GM19463 (cell line): ENCODE measurements around the gene GLRA3.
"Not testable (repeated sequence)": the region's sequence is repeated elsewhere in the genome, so short reads cannot be mapped to it uniquely, and the experiment has no call there.

Experiments
- ATAC-seq: cut with Tn5 transposase; IDR thresholded peaks from one replicate; pipeline ENCODE4 v1.9.1; 2021; ENCODE audit warnings: mild to moderate bottlenecking, moderate library complexity; ENCODE audit not compliant: unreplicated experiment

GLRA3 gene

DNA sequence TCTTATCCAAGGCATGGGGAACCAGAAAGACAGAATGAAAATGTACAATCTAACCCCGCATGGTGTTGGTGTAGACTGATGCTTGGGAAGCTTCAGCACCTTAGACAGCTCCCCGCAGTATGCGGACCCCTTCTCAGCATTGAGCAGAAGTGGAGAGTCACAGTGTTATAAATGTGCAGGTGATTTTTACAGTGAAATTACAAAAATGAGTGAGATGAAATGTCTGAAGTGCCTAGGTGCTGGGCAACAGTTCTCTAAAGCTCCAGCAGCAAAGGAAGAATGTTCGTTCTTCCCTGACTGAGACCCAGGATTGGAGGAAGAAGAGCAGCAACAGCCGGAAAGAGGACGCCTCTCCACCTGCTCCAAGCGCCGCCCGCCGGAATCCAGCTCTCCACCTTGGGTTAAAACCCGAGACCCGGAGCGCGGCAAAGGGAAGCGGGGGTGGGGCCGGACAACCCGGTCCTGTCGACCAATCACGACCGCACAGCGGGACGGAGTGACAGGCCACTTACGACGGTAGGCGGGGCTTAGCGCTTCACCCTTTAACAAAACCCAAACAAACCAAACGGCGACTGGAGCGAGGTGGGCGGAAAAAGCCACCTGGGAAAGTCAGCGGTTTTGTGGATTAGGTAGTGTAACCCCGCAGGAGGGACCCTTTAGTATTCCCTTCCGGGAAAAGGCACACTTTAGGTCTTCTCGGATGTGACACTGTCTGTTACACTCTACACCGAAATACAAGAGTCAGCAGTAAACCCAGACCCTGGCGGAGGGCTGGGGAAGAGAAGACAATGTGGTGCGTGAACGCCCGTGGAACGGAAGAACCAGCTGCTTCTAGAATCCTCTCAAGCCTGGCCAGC, at the start of gene GLRA3:
GLRA3 (minus strand) TSS at position 403 of the 857 bp plus-strand sequence. CDS start 436 bp downstream, outside the sequence.
- ATAC-seq: peak; percentile 94

DNA sequence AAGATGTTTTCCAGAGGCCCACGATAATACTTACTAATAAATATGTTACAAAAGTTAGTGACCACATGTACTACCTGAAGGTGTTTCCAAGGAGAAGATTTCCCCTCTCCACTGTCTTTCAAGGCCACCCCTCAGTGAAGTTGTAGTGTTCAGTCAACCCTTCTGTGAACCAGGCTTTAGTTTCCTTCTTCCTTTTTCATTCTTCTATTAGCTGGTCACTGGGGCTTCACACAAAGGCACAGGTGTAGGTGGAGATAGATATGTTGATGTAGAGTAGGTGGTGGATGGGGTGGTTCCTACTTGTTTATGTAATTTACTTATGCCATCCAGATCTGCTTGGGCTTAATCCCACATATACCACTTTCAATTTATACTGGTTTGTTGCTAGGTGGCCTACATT, 45.9 kb upstream of the GLRA3 start:
- ATAC-seq: no peak

DNA sequence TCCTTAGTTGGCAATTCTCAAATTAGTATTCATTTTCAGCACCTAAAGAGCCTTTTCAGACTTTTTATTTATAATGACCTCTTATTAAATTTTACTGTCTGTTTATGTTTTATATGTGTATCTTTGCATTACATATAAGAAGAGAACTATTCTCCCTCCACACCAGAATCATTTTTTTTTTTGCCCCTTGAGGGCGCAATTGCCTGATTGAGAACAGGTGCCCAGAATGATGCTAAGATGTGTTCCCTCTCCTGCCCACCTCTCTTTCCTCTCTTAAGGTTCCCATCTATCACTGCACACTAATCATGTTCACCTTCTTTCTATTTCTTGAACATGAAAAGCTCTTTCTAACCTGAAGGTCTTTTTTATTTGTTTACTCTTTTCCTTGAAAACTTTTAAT, 44.9 kb upstream of the GLRA3 start:
- ATAC-seq: peak; percentile 63

DNA sequence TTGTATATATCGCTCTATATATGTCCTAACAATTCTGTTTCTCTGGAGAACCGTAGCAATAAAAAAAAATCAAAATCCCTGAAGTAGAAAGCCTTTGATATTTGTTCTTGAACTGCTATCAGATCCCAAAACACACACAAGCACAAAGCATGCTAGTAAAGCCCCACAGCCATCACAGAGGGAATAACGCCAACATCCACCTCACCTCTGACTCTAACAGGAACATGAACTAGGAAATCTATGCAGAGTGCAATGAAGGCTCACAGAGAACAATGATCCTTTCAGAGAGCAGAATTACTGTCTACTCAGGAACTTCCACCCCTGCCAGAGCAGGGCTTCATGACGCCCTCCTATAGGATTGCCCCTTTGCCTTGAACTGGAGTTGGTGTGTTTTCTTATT, 44.1 kb upstream of the GLRA3 start:
- ATAC-seq: not testable (repeated sequence)

DNA sequence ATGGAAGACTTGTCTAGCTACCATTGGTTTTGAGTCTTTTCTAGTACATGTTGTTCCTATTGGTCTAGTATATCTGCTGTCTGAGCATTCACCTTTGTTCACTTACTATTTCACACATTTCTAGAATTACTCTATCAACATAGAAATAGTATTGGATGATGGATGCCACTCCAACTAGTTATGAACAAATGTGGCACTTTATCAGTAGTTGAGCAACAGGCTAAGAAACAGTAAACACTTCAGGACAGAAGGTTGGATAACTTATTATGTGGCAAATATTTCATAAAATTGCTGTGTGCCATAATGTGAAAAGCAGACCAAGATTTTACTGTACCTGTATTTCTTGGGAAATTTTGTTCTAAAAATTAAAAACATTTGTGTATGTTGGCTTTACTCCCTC, 42.4 kb upstream of the GLRA3 start:
- no peak for ATAC-seq

DNA sequence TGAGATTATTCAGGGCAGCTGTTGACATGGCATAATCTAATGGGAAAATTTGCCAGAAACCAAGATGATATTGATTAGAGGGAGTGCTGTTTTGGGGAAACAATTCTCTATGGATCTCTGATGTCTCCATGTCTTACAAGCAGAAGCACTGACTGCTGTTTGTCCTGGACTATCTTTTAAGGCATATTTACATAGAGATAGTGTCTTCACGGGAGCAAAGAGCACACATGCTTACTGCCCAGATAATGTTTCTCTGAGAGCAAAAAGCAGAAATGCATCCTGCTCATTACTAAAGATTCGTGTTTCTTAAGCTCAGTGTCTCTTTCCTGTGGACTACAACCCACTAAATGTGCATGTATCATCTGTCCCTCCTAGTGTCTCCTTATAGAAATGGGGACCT, 41.3 kb upstream of the GLRA3 start:
- ATAC-seq: no peak

DNA sequence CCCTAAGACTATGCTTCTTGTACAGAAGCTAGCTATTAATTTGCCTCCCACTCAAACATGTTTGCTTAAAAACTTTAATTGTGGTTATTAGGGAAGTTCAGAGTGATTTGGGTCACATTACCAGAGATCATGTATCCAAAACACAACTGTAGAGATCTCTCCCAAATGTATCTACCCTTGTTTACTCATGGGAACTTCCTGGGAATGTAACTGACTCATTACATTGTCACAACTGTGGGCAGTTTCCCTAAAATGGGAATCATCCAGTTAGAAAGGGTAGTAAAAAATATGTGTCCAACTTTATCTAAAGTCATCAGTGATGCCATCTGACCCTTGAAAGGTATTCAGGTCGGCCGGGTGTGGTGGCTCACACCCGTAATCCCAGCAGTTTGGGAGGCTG, 40.3 kb upstream of the GLRA3 start:
- ATAC-seq: no peak

DNA sequence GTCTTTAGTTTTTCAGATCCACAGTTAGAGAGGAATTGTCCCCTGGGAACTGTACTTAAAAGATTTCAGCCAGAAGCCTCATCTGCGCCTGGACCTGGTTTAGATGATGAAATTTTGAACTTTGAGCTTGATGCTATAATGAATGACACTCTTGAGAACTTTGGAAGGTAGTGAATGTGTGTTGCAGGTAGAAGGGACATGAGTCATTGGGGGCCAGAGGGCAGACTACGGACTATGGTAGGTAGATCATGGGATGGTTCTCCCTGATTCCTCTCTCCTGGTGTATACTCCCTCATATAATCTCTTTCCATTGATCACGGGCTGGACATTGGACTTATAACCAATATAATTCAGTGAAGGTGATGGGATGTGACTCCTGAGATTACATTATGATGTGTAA, 38.9 kb upstream of the GLRA3 start:
- no peak for ATAC-seq

DNA sequence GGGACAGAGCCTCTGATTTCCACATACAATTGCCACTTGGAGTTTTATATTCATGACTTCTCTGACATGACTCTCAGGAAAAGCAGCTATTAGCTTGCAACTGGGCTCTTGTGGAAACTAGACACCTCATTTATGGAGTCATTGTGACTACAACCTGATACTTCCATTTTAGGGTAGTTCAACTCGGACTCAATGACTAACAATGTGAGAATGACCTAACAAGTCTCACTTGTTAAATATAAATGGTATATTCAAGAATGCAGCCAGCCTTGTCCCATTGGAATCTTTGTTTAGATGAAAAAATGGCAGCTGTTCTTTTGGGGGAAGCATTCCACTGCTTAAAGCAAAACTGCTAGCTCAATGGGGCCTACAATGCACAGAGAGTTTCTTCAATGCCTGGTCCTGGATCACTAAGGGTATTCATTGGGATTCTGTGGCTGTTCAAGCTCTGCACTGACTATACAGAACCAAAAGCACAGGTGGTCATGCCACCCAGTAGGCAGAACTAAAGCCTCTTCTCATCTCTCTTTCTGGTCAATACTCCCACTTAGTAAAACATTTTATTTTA, 36.5 kb upstream of the GLRA3 start:
- no peak for ATAC-seq

DNA sequence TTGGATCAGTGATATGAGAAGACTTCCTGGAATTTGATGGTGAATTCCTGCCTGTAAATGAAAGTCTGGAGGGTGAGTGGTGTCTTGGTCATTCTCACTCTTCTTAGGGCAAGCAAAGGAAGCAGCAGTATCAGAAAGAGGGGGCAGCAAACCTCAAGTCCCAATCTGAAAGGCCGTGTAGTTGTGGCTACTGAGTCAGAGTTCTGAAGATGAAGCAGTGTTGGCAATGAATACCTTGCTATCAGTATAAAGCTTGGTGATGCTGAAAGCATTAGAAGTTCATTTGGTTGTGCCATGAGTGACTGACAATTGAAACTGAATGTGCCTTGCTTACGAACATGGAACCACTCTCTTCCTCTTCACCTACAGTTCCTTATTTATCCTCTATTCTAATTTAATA, 35.0 kb upstream of the GLRA3 start:
- ATAC-seq: no peak

DNA sequence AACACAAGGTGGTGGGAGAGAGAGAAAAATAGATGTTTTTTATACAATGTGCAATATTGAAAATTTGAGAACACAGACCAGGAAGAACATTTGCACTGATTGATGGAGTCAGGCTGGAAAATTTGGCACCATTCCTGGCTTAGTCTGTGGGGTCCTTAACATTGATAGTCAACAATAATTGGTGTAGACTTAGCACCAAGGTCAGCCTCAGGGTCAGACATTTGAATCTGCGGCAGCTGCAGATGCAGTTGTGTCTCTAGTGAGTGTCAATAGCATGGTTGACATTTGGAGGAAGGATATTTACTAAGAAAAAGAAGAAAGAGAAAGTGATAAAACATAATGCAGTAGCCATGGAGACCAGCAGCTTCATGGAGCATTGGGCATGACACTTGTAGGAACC, 31.5 kb upstream of the GLRA3 start:
- ATAC-seq: no peak

DNA sequence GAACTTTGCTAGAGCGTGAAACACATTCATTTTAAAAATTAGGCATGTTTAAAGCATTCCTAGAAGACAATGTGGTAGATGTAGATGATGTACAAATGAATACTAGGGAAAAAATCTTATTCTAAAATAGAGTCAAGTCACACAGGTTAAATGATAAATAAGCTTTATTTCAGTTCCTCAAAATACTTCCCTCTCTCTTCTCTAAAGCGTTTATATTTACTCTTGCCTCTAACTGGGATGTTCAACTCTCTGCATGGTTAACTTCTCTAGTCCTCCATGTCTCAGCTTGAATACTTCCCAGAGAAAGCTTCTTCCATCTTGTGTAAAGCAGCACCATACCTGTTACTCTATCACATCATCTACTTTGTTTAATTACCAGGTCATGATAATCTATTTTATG, 30.9 kb upstream of the GLRA3 start:
- no peak for ATAC-seq

DNA sequence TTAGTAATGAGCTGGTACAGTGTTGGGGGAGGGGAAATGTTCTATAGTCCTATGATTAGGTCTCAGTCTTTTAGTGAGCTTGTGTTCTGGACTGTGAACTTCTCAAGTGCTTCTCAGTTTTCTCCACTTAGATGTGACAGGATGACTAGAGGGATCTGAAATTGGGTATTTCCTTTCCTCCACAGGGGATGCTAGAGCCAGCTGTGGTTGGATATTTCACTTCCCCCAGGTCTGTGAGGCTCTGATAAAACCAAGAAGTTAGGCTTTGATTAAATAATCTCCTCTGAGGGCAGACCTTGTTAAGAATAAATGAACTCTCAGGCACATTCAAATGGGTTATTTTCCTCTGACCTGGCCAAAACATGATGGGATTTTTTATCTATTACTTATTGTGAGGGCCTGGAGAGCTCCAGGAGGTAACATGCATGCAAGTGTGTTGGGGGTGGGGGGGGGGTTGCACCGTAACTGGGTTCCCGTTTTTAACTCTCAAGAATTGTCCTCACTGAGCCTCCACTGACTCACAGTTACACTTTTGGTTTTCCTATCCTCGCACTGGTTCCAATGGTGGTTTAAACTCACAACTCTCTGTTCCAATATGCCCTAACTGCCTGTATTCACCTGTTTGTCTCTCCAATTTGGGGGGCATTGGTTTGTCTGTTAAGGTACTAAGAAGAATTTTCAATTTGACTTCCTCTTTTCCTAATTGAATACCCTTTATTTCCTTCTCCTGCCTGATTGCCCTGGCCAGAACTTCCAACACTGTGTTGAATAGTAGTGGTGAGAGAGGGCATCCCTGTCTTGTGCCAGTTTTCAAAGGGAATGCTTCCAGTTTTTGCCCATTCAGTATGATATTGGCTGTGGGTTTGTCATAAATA, 28.1 kb upstream of the GLRA3 start:
- no peak for ATAC-seq

DNA sequence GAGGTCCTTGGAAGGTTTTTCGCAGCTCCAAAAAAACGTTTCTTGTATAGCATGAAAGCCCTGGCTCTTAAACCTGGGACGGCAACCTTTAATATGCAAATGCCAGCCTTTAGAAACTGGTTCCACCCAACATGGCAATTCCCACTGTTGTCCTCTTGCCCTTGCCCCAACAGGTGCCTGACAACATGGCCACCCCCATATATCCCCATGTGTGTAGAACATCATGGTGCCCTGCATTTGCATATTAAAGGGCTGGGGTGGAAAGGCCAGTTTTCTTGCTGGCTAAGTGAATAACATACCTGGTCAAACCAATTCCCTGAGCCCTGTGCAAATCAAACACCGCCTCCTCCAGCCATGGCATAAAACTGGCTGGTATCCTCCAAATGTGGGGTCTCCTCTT, 26.0 kb upstream of the GLRA3 start:
- ATAC-seq: no peak

DNA sequence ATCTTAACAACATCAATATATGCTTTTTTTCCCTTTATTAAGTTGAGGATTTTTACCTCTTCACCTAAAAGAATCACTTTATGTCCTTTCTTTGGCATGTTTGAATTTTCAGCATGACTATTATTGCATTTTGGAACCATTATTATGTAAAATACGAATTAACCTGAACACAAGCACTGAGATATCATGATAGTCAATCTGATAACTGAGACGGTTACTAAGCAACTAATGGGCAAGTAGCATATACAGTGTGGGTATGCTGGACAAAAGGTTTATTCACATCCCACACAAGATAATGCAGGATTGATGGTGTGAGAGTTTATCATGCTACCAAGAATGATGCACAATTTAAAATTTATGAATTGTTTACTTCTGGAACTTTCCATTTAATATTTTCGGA, 24.6 kb upstream of the GLRA3 start:
- no peak for ATAC-seq

DNA sequence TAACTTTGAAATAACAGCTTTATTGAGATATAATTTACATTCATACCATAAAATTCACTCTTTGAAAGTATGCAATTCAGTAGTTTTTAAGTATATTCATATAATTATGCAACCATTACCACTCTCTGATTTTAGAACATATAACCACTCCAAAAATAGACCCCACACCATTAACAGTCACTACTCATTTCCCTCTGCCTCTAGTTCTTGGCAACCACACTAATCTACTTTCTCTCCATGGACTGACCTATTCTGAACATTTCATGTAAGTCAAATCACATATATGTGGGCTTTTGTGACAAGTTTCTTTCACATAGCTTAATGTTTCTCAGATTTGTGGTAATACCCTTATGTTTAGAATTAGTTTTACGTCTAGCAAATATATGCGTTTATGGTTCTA, 19.5 kb upstream of the GLRA3 start:
- ATAC-seq: no peak

DNA sequence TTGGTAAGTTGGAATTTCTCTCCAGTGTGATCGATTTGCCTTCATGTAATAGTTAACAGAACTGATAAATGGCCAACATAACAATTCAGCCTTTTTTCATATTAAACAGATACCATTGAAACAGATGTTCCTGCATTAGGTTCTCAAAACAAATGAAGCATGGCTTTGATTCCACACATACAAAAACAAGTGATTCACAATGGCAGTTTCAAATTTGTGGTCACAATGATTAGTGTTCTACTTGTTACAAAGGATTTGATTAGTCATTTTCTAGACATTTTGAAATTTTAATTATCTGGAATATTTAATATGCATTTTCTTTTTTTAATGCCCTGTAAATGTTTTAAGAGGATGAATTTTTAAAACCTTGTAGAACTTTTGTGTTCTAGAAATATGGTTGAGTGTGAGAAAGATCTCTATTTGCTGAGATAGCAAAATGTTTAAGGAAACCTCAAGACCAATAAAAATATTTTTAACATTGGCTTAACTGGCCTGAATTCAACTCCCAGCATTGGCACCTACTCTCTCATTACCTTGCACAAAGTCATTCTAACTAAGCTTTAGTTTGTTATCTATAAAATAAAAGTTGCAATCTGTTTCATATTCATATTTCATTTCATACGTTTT, 18.9 kb upstream of the GLRA3 start:
- no peak for ATAC-seq

DNA sequence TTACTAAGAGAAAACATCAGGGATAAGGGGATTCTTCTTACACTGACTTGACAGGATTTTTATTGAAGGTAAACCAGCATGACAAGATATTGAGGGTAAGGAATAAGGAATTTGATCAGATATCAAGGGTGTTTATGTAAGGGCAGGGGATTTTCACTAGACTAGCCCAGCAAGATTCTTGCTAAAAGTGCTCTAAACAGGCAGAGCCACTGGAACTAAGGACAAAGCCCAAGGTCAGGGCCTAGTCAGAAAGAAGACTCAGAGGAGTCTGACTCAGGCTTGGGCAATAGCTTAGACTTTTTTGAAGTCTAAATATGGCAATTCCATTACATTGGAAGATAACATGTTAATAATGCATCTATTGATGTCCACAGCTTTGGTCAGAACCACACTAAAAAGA, 6.5 kb upstream of the GLRA3 start:
- no peak for ATAC-seq

DNA sequence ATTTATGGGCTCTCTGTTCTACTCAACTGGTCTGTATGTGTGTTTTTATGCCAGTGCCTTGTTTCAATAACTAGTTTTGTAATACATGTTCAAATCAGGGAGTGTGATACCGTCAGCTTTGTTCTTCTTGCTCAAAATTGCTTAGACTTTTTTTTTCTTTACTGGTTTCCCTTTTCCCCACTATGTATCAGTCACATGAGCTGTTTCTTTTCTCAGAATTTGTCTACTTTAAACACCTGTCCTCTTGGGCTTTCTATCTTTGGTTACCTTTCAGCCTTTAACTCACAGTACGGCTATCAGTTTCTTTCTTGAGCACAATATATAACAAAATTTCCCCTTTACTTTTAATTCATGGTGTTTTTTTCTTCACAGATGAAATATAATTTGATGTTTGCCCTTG, 5.4 kb upstream of the GLRA3 start:
- no peak for ATAC-seq

DNA sequence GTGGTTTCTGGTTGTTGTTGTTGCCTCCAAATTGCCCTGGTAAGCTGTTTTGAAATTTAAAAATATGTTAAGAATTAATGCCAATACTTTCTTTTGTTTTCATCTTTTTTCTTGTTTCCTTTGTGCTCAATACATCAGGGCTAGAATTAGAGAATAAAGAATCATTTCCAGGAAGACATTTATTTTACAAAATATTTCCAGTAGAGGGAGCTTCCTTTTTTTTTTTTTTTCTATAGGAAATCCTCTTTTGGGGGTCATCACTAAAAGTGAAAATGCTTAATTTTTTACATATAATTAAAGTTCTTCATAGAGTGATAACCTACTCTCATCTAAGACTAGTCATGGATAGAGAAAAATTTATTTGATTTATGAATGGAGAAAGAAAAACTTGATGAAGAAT, 2.4 kb downstream of the GLRA3 start:
- no peak for ATAC-seq

DNA sequence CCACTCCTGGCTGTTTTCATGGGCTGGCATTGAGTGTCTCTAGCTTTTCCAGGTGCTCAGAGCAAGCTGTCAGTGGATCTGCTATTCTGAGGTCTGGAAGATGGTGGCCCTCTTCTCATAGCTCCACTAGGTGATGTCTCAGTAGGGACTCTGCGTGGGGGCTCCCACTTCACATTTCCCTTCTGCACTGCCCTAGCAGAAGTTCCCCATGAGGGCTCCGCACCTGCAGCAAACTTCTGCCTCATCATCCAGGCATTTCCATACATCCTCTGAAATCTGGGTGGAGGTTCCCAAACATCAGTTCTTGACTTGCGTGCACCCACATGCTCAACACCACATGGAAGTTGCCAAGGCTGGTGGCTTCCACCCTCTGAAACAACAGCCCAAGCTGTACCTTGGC, 13.8 kb downstream of the GLRA3 start:
- ATAC-seq: no peak
